ENCODE data around the gene PLEKHA6. TPM values are rescaled to one million over a fixed set of nuclear protein-coding genes. Genes with fewer than 3 reads are reported as not detected.
A peak's percentile ranks its signal among the peaks of the same experiment; 100 is the strongest.

PLEKHA6 gene
- total RNA-seq, 2 donors from 2014 or later: 0.37 to 1.3 TPM

DNA sequence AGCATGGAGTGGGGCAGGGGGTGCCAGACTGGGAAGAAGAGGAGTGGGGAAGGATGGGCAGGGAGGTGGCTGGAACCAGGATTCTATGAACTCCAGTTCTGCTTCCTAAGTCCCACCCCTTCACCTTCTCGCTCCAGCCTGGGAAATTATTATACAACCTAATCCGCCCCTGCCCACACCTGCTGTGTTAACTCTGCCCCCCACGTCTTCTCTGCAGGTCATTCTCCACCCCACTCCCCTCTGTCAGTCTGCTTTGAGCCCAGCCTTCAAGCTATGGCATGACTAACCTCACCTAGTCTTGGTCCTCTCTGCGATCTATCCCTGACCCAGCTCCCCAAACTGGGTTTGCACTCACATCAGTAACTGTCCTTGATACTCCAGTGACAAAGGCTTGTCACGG, 99.9 kb downstream of the PLEKHA6 start:
- Mint-ChIP-seq H3K27me3 (no peaks in the 10 kb centered on the region), H3K27ac (no peak overlapping the region)
- no peak for ATAC-seq (replicated peaks)

GRCh38 chr1:204259196-204259595, 100.5 kb downstream of the PLEKHA6 start:
- no peak for ATAC-seq (replicated peaks)
- H3K9me3 Mint-ChIP-seq: no peaks in the 10 kb centered on the region
- no peak overlapping the region for H3K27ac Mint-ChIP-seq
- no peak overlapping the region for H3K4me3 Mint-ChIP-seq
- no peaks in the 10 kb centered on the region for H3K27me3 Mint-ChIP-seq
- H3K36me3 Mint-ChIP-seq (ENCODE audit: low read depth): no peaks in the 10 kb centered on the region
- no peaks in the 10 kb centered on the region for H3K4me1 Mint-ChIP-seq

More for the DNA sequence above, 99.9 kb downstream of the PLEKHA6 start:
- Mint-ChIP-seq H3K9me3 (no peaks in the 10 kb centered on the region), H3K36me3 (ENCODE audit: low read depth) (no peaks in the 10 kb centered on the region), H3K4me3 (no peak overlapping the region), H3K4me1 (no peaks in the 10 kb centered on the region)

GRCh38 chr1:204258213-204259115, 101.3 kb downstream of the PLEKHA6 start:
- Mint-ChIP-seq H3K27ac (peak overlapping the region; percentile 17), H3K36me3 (ENCODE audit: low read depth) (no peaks in the 10 kb centered on the region), H3K4me3 (no peak overlapping the region), H3K4me1 (no peaks in the 10 kb centered on the region), H3K9me3 (no peaks in the 10 kb centered on the region), H3K27me3 (no peaks in the 10 kb centered on the region)
- peak; percentile 61 for ATAC-seq (replicated peaks)

- no peaks in the 10 kb centered on the region for H3K36me3 Mint-ChIP-seq (ENCODE audit: low read depth)
- no peaks in the 10 kb centered on the region for H3K4me1 Mint-ChIP-seq
- no peak overlapping the region for H3K4me3 Mint-ChIP-seq
- H3K27ac Mint-ChIP-seq: no peak overlapping the region
- H3K9me3 Mint-ChIP-seq: no peaks in the 10 kb centered on the region
- no peaks in the 10 kb centered on the region for H3K27me3 Mint-ChIP-seq
- no peak for ATAC-seq (replicated peaks)
Measured at GRCh38 chr1:204257446-204257845, 102.3 kb downstream of the PLEKHA6 start.

DNA sequence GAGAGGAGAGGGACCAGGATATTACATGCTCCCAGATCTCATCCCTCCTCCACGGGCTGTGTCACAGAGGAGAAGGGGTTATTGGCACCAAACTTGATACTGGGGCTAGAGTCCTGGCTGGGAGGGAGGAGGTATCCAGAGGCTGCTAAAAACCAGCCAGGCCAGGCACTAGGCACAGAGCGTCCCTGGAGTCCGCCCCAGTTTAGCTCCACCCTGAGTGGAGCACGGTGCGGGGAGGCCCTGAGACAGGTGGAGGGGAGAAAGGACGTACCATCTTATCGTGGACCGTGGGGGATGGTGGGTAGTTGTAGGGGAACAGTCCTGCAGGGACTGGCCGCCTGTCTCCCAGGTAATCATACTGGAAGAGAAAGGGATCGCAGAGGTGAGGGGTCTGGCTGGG, 103.2 kb downstream of the PLEKHA6 start:
- Mint-ChIP-seq H3K4me1 (no peaks in the 10 kb centered on the region), H3K36me3 (ENCODE audit: low read depth) (no peaks in the 10 kb centered on the region), H3K9me3 (no peaks in the 10 kb centered on the region), H3K27ac (no peak overlapping the region), H3K4me3 (no peak overlapping the region), H3K27me3 (no peaks in the 10 kb centered on the region)
- no peak for ATAC-seq (replicated peaks)

GRCh38 chr1:204255966-204256365, 103.8 kb downstream of the PLEKHA6 start:
- H3K9me3 Mint-ChIP-seq: no peaks in the 10 kb centered on the region
- no peak overlapping the region for H3K27ac Mint-ChIP-seq
- no peaks in the 10 kb centered on the region for H3K4me1 Mint-ChIP-seq
- no peaks in the 10 kb centered on the region for H3K36me3 Mint-ChIP-seq (ENCODE audit: low read depth)
- peaks cover 1% of the 10 kb centered on the region for H3K27me3 Mint-ChIP-seq
- ATAC-seq (replicated peaks): no peak
- no peak overlapping the region for H3K4me3 Mint-ChIP-seq

- Mint-ChIP-seq H3K27ac (no peak overlapping the region), H3K36me3 (ENCODE audit: low read depth) (no peaks in the 10 kb centered on the region), H3K4me1 (no peaks in the 10 kb centered on the region), H3K27me3 (peaks cover 6% of the 10 kb centered on the region), H3K4me3 (no peak overlapping the region), H3K9me3 (no peaks in the 10 kb centered on the region)
- no peak for ATAC-seq (replicated peaks)
Measured at GRCh38 chr1:204255225-204255624, 104.5 kb downstream of the PLEKHA6 start.

GRCh38 chr1:204254031-204254661, 105.6 kb downstream of the PLEKHA6 start:
- Mint-ChIP-seq H3K9me3 (no peaks in the 10 kb centered on the region), H3K27me3 (peaks cover 12% of the 10 kb centered on the region), H3K36me3 (ENCODE audit: low read depth) (no peaks in the 10 kb centered on the region), H3K27ac (no peak overlapping the region), H3K4me1 (no peaks in the 10 kb centered on the region), H3K4me3 (no peak overlapping the region)
- no peak for ATAC-seq (replicated peaks)

GRCh38 chr1:204251926-204252689, 107.6 kb downstream of the PLEKHA6 start:
- peaks cover 12% of the 10 kb centered on the region for H3K27me3 Mint-ChIP-seq
- no peaks in the 10 kb centered on the region for H3K36me3 Mint-ChIP-seq (ENCODE audit: low read depth)
- H3K9me3 Mint-ChIP-seq: no peaks in the 10 kb centered on the region
- no peak for ATAC-seq (replicated peaks)
- no peaks in the 10 kb centered on the region for H3K4me1 Mint-ChIP-seq
- no peak overlapping the region for H3K4me3 Mint-ChIP-seq
- no peak overlapping the region for H3K27ac Mint-ChIP-seq

DNA sequence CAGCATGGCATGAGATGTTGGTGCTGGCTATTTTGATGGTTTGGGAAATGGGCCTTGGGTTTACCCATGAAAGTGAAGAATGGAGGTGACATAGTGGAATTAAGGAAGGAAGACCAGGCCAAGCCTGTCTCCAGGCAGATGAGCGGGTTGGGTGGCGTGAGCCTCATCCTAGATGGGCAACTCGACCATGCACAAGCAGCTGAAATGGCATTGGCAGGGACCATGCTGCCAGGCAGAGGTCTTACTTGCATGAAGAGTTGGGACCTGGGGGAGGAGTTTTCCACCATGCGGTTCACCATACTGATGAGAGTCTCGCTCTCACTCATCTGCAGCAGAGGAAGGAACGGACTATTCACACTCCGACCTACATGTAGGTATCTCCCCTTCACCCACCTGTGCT, 108.4 kb downstream of the PLEKHA6 start:
- no peak for ATAC-seq (replicated peaks)
- no peaks in the 10 kb centered on the region for H3K36me3 Mint-ChIP-seq (ENCODE audit: low read depth)
- no peaks in the 10 kb centered on the region for H3K9me3 Mint-ChIP-seq
- H3K4me1 Mint-ChIP-seq: no peaks in the 10 kb centered on the region
- H3K27me3 Mint-ChIP-seq: peaks cover 12% of the 10 kb centered on the region
- no peak overlapping the region for H3K27ac Mint-ChIP-seq
- no peak overlapping the region for H3K4me3 Mint-ChIP-seq

DNA sequence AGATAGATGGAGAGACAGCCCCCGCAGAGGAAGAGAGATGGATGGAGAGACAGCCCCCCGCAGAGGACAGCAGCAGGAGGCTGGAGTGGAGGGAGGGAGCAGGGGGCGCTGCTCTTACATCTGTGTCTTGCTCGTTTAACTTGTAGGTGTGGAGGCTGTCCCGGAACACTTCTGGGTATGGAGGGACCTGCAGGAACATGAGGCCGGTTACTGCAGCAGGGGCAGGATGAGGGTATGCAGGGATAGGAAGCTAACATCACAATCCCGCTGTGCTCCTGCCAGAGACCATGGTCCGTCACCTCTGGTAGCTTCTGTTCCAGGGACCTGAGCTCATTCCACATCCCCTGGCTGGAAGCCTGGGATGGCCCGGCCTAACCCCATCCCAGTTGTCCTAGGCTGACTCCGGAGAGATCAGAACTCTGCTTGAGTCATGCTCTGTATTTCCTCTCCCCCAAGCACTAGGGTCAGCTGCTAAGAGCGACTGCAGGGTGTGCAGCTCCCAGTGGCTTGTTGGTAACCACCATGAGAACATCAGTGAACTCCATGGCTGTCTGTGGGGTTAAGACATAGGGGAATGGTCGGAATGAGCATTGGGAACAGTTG, 109.2 kb downstream of the PLEKHA6 start:
- peak overlapping the region; percentile 4 for H3K27ac Mint-ChIP-seq
- H3K9me3 Mint-ChIP-seq: no peaks in the 10 kb centered on the region
- H3K36me3 Mint-ChIP-seq (ENCODE audit: low read depth): no peaks in the 10 kb centered on the region
- no peak overlapping the region for H3K4me3 Mint-ChIP-seq
- H3K27me3 Mint-ChIP-seq: peaks cover 12% of the 10 kb centered on the region
- ATAC-seq (replicated peaks): no peak
- H3K4me1 Mint-ChIP-seq: no peaks in the 10 kb centered on the region

- no peak overlapping the region for H3K4me3 Mint-ChIP-seq
- no peaks in the 10 kb centered on the region for H3K4me1 Mint-ChIP-seq
- H3K36me3 Mint-ChIP-seq (ENCODE audit: low read depth): no peaks in the 10 kb centered on the region
- ATAC-seq (replicated peaks): no peak
- no peaks in the 10 kb centered on the region for H3K9me3 Mint-ChIP-seq
- H3K27me3 Mint-ChIP-seq: peaks cover 12% of the 10 kb centered on the region
- H3K27ac Mint-ChIP-seq: peak overlapping the region; percentile 4
Measured at GRCh38 chr1:204249736-204250427, 109.8 kb downstream of the PLEKHA6 start.

- no peaks in the 10 kb centered on the region for H3K9me3 Mint-ChIP-seq
- no peak overlapping the region for H3K4me3 Mint-ChIP-seq
- H3K4me1 Mint-ChIP-seq: no peaks in the 10 kb centered on the region
- no peak overlapping the region for H3K27ac Mint-ChIP-seq
- no peaks in the 10 kb centered on the region for H3K36me3 Mint-ChIP-seq (ENCODE audit: low read depth)
- ATAC-seq (replicated peaks): no peak
- peaks cover 12% of the 10 kb centered on the region for H3K27me3 Mint-ChIP-seq
Measured at GRCh38 chr1:204248954-204249353, 110.8 kb downstream of the PLEKHA6 start.

DNA sequence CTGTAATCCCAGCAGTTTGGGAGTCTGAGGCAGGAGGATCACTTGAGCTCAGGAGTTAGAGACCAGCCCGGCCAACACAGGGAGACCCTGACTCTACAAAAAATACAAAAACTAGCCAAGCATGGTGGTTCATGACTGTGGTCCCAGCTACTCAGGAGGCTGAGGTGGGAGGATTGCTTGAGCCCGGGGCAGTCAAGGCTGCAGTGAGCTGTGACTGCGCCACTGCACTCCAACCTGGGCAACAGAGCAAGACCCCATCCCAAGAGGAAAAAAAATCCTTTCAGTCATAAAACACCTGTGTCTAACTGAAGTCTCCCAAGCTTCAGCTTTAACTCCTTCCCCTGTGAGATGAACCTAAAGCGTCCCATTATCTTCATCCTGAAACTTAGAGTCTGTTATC, 112.9 kb downstream of the PLEKHA6 start:
- peaks cover 12% of the 10 kb centered on the region for H3K27me3 Mint-ChIP-seq
- H3K4me3 Mint-ChIP-seq: no peak overlapping the region
- no peaks in the 10 kb centered on the region for H3K4me1 Mint-ChIP-seq
- no peaks in the 10 kb centered on the region for H3K9me3 Mint-ChIP-seq
- peak overlapping the region; percentile 11 for H3K27ac Mint-ChIP-seq
- ATAC-seq (replicated peaks): no peak
- no peaks in the 10 kb centered on the region for H3K36me3 Mint-ChIP-seq (ENCODE audit: low read depth)

Data from activated T-helper 17 cell treated with anti-CD3 and anti-CD28 coated beads, Interleukin-2, amount 50 U/mL, for 72 hours (primary cell).